22Rv1 (cell line): ENCODE results near the gene SLC9A9.

Experiments
- CTCF ChIP-seq: fragments of 450-650 bp; IDR thresholded peaks from 2 replicates; pipeline ENCODE4 v1.5.1; 2017; ENCODE audit warnings: mild to moderate bottlenecking
- ZFX ChIP-seq: fragments of 450-650 bp; IDR thresholded peaks from 2 replicates; pipeline ENCODE4 v1.6.1; 2017; ENCODE audit warnings: antibody characterized with exemption, borderline replicate concordance

GRCh38 chr3:143820466-143821221, 27.6 kb downstream of the SLC9A9 start:
- TF ChIP-seq CTCF: no peak
- no peak for TF ChIP-seq ZFX
